Fibroblast of lung (primary cell): ENCODE measurements around the gene FRMD4A.

Experiments used
- EZH2 ChIP-seq: IDR thresholded peaks from 2 replicates; pipeline ENCODE4 v1.5.1; 2012; ENCODE audit warnings: low read length, control low read depth, mild to moderate bottlenecking; ENCODE audit errors: missing control alignments
- TF ChIP-seq, protein P1 (sequence below), 2 donors: IDR thresholded peaks in 1 of 2; conservative IDR thresholded peaks in 1 of 2; 1 replicate in 1 of 2; 2 replicates in 1 of 2; pipeline ENCODE4 v1.5.1; 2011 to 2012; ENCODE audit warnings: low read length in 2 of 2, control low read depth in 1 of 2, inconsistent platforms in 1 of 2, low read depth in 1 of 2, mild to moderate bottlenecking in 1 of 2

DNA sequence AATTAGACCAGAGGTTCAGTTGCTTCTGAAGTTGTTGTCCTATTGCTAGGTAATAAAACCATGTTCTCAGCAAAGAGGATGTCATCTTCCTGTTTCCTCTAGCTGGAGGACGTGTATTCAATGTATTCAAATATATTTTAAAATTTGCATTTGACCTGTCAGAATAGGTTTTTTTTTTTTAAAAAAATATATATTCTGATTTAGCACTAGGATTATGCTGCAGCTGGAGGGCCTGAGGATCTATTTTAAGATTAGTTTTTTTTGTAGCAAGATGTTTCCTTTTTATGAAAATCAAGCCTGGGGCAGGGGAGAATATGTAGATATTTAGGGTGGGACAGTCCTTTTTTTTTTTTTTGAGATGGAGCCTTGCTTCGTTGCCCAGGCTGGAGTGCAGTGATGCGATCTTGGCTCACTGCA lies 337.0 kb downstream of the FRMD4A start:
- TF ChIP-seq, protein P1, sequence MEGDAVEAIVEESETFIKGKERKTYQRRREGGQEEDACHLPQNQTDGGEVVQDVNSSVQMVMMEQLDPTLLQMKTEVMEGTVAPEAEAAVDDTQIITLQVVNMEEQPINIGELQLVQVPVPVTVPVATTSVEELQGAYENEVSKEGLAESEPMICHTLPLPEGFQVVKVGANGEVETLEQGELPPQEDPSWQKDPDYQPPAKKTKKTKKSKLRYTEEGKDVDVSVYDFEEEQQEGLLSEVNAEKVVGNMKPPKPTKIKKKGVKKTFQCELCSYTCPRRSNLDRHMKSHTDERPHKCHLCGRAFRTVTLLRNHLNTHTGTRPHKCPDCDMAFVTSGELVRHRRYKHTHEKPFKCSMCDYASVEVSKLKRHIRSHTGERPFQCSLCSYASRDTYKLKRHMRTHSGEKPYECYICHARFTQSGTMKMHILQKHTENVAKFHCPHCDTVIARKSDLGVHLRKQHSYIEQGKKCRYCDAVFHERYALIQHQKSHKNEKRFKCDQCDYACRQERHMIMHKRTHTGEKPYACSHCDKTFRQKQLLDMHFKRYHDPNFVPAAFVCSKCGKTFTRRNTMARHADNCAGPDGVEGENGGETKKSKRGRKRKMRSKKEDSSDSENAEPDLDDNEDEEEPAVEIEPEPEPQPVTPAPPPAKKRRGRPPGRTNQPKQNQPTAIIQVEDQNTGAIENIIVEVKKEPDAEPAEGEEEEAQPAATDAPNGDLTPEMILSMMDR (conservative IDR thresholded peaks at IDR 0.05 in 1 of 2, IDR thresholded peaks at IDR 0.05 in 1 of 2; ENCODE audit: low read depth in 1 of 2, low read length in 2 of 2): no peak
- no peak for TF ChIP-seq EZH2
